Vagina (tissue), 2 donors: Measurements from ENCODE around the gene PSMA7. TPM values are rescaled to one million over a fixed set of nuclear protein-coding genes. Genes with fewer than 3 reads are reported as not detected.

Experiments used
- DNase-seq, 2 donors: peaks; one replicate each; pipeline ENCODE4 v3.0.0-alpha.2; 2017; ENCODE audit errors: extremely low spot score in 2 of 2
- H3K27ac ChIP-seq: fragments of 200-600 bp; sonication (generic); one replicate; pipeline ENCODE4 v1.5.1; 2019
- H3K27me3 ChIP-seq: fragments of 200-600 bp; sonication (generic); one replicate; pipeline ENCODE4 v1.5.1; 2019
- H3K36me3 ChIP-seq, 2 donors: fragments of 200-600 bp; sonication (generic); one replicate each; pipeline ENCODE4 v1.5.1; 2017 to 2019
- H3K4me1 ChIP-seq: fragments of 200-600 bp; sonication (generic); one replicate; pipeline ENCODE4 v1.5.1; 2019
- H3K4me3 ChIP-seq, 2 donors: fragments of 200-600 bp; sonication (generic); 1 replicate in 1 of 2; 2 replicates in 1 of 2; pipeline ENCODE4 v1.5.1; 2016 to 2019
- H3K9me3 ChIP-seq: fragments of 200-600 bp; sonication (generic); one replicate; pipeline ENCODE4 v1.5.1; 2019
- CTCF ChIP-seq, 3 experiments: fragments of 450-650 bp in 2 of 3; fragments of 200-600 bp in 1 of 3; sonication (generic) in 1 of 3; IDR thresholded peaks; one replicate each; pipeline ENCODE4 v1.5.1; 2017 to 2019; ENCODE audit warnings: antibody characterized with exemption in 3 of 3, mild to moderate bottlenecking in 2 of 3, moderate library complexity in 2 of 3
- POLR2A ChIP-seq, 2 donors: fragments of 450-650 bp; IDR thresholded peaks; one replicate each; pipeline ENCODE4 v1.6.1; 2017; ENCODE audit warnings: antibody characterized with exemption in 2 of 2, mild to moderate bottlenecking in 2 of 2, moderate library complexity in 2 of 2
- POLR2AphosphoS5 ChIP-seq, 2 donors: sonication (generic); formaldehyde crosslinking; IDR thresholded peaks; one replicate each; pipeline ENCODE4 v1.9.0; 2017; ENCODE audit warnings: antibody characterized with exemption in 2 of 2, mild to moderate bottlenecking in 2 of 2, low read depth in 1 of 2; ENCODE audit not compliant: insufficient read depth in 1 of 2
- intact Hi-C: fragments of 100-400 bp; cut with DNase I; formaldehyde crosslinking; loops from one replicate; pipeline ENCODE4 v1.15.1; 2023
- total RNA-seq: library from RNA; depleted of rRNA; stranded (reverse); fragments of >200 nt; gene quantifications from one replicate; pipeline ENCODE4 v1.2.3, GENCODE V29; 2016

The PSMA7 gene
- total RNA-seq, 1 donor from 2014 or later, result 319 TPM

GRCh38 chr20:62175711-62176110, 32.5 kb upstream of the PSMA7 start:
- Histone ChIP-seq H3K4me3 (no peak overlapping the region), H3K4me1 (no peaks in the 10 kb centered on the region), H3K27ac (no peak overlapping the region), H3K36me3 (peaks cover 0 to 8% of the 10 kb centered on the region in 2 donors), H3K27me3 (no peaks in the 10 kb centered on the region), H3K9me3 (no peaks in the 10 kb centered on the region)
- DNase-seq, result no peak
- intact Hi-C loops, result no loop called here
- TF ChIP-seq POLR2A (IDR thresholded peaks at IDR 0.05) (no peak), POLR2AphosphoS5 (IDR thresholded peaks at IDR 0.05; ENCODE audit: insufficient read depth in 1 of 2, low read depth in 1 of 2) (no peak), CTCF (IDR thresholded peaks at IDR 0.05) (no peak)

GRCh38 chr20:62174870-62175624, 31.9 kb upstream of the PSMA7 start:
- Histone ChIP-seq H3K4me1 (no peaks in the 10 kb centered on the region), H3K36me3 (peaks cover 0 to 8% of the 10 kb centered on the region in 2 donors), H3K9me3 (no peaks in the 10 kb centered on the region), H3K27me3 (no peaks in the 10 kb centered on the region), H3K4me3 (no peak overlapping the region), H3K27ac (no peak overlapping the region)
- intact Hi-C loops, result no loop called here
- no peak for DNase-seq
- TF ChIP-seq CTCF (IDR thresholded peaks at IDR 0.05), result no peak
- no peak for TF ChIP-seq POLR2A (IDR thresholded peaks at IDR 0.05)
- no peak for TF ChIP-seq POLR2AphosphoS5 (IDR thresholded peaks at IDR 0.05; ENCODE audit: insufficient read depth in 1 of 2, low read depth in 1 of 2)

DNA sequence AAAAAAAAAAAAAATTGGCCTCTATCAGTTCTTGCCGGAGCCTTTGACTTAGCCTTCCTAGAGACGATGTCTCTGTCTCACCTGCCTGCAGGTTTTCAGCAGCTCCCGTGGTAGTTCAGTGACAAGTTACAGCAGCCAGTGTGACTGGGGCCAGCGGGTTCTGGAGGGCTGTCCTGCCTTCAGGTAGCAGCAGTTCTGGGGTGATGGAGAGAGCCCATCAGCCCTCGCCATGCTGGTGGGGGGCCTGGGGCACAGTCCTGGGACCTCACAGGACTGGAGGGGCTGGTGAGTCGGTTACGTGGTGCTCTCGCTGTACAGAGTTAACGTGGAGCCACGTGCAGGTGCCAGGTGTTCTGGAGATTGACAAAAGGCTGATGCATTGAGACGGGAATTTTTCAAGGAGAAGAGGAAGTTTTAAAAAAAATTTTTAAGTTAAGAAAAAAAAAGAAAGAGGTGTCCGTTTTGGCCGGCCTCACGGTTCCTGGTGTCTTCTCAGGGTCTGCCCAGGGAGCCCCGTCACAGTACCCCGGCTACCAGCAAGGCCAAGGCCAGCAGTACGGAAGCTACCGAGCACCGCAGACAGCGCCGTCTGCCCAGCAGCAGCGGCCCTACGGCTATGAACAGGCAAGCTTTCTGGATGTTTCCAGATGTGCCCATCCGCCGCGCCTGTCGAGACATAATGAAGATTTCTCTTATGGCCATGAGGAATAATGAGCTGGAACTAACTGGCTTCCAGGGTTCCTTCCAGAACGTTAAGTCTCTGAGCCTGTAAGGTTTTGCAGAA, 31.0 kb upstream of the PSMA7 start:
- Histone ChIP-seq H3K4me3 (no peak overlapping the region), H3K4me1 (no peaks in the 10 kb centered on the region), H3K36me3 (peaks cover 0 to 8% of the 10 kb centered on the region in 2 donors), H3K9me3 (no peaks in the 10 kb centered on the region), H3K27me3 (no peaks in the 10 kb centered on the region), H3K27ac (no peak overlapping the region)
- TF ChIP-seq POLR2AphosphoS5 (IDR thresholded peaks at IDR 0.05; ENCODE audit: insufficient read depth in 1 of 2, low read depth in 1 of 2) (no peak), CTCF (IDR thresholded peaks at IDR 0.05) (no peak), POLR2A (IDR thresholded peaks at IDR 0.05) (no peak)
- intact Hi-C loops, result no loop called here
- no peak for DNase-seq

GRCh38 chr20:62172666-62173065, 29.5 kb upstream of the PSMA7 start:
- TF ChIP-seq CTCF (IDR thresholded peaks at IDR 0.05) (no peak), POLR2AphosphoS5 (IDR thresholded peaks at IDR 0.05; ENCODE audit: insufficient read depth in 1 of 2, low read depth in 1 of 2) (no peak), POLR2A (IDR thresholded peaks at IDR 0.05) (no peak)
- Histone ChIP-seq H3K4me3 (no peak overlapping the region), H3K4me1 (no peaks in the 10 kb centered on the region), H3K36me3 (peaks cover 0 to 11% of the 10 kb centered on the region in 2 donors), H3K27me3 (no peaks in the 10 kb centered on the region), H3K27ac (no peak overlapping the region), H3K9me3 (no peaks in the 10 kb centered on the region)
- intact Hi-C loops, result no loop called here
- no peak for DNase-seq

DNA sequence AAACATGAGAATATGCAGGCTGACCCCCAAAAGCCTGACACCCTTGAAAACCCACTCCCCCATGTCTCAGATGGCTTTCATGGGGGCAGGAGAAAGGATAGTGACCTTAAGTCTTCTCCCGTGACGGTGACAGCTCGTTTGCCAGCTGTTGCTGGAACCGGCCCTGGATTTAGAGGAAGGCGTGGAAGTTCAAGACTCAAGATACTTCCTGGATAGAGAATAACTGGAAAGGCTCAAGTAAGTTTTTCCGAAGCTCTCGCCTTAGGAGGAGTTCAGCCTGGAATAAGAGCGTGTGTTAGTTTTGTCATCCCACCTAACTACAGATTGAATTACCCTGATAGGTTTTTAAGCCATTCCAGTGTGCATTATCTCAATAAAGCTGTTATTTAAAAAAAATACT, 28.1 kb upstream of the PSMA7 start:
- no peaks in the 10 kb centered on the region for H3K27me3 ChIP-seq
- no peak for DNase-seq
- no peak overlapping the region for H3K4me3 ChIP-seq
- H3K4me1 ChIP-seq, result no peaks in the 10 kb centered on the region
- intact Hi-C loops, result no loop called here
- TF ChIP-seq POLR2A (IDR thresholded peaks at IDR 0.05), result no peak
- TF ChIP-seq CTCF (IDR thresholded peaks at IDR 0.05), result no peak
- no peak for TF ChIP-seq POLR2AphosphoS5 (IDR thresholded peaks at IDR 0.05; ENCODE audit: insufficient read depth in 1 of 2, low read depth in 1 of 2)
- H3K27ac ChIP-seq, result no peak overlapping the region
- no peaks in the 10 kb centered on the region for H3K9me3 ChIP-seq
- H3K36me3 ChIP-seq, result peaks cover 0 to 14% of the 10 kb centered on the region in 2 donors
